Neuronal stem cell (in vitro differentiated cells): ENCODE data around the gene PANK4.
A peak's percentile ranks its signal among the peaks of the same experiment; 100 is the strongest.

Source experiments
- DNase-seq: peaks from one replicate; pipeline ENCODE4 v3.0.0-alpha.2; 2013; ENCODE audit warnings: low spot score
- H2AFZ ChIP-seq: one replicate; pipeline ENCODE4 v1.6.1; 2013; ENCODE audit warnings: mild to moderate bottlenecking, low read length, inconsistent platforms
- H2AK5ac ChIP-seq: 2 replicates; pipeline ENCODE4 v1.6.1; 2013; ENCODE audit warnings: low read depth, mild to moderate bottlenecking, inconsistent platforms, low read length, moderate library complexity, mixed read lengths
- H2BK120ac ChIP-seq: 2 replicates; pipeline ENCODE4 v1.6.1; 2013; ENCODE audit warnings: low read depth, mild to moderate bottlenecking, inconsistent platforms, low read length, moderate library complexity, mixed read lengths
- H2BK12ac ChIP-seq: one replicate; pipeline ENCODE4 v1.6.1; 2013; ENCODE audit warnings: low read length, inconsistent platforms
- H2BK15ac ChIP-seq: 2 replicates; pipeline ENCODE4 v1.6.1; 2013; ENCODE audit warnings: mild to moderate bottlenecking, low read length, inconsistent platforms, mixed read lengths
- H2BK5ac ChIP-seq: one replicate; pipeline ENCODE4 v1.6.1; 2013; ENCODE audit warnings: inconsistent platforms, mild to moderate bottlenecking, low read length, moderate library complexity
- H3K14ac ChIP-seq: one replicate; pipeline ENCODE4 v1.6.1; 2013; ENCODE audit warnings: low read length, inconsistent platforms
- H3K18ac ChIP-seq: 2 replicates; pipeline ENCODE4 v1.6.1; 2013; ENCODE audit warnings: low read length, inconsistent platforms
- H3K23ac ChIP-seq: 2 replicates; pipeline ENCODE4 v1.6.1; 2013; ENCODE audit warnings: low read depth, mild to moderate bottlenecking, mixed read lengths, low read length, inconsistent platforms; ENCODE audit not compliant: poor library complexity
- H3K27ac ChIP-seq: replicated peaks from 3 replicates; pipeline ENCODE4 v1.5.1; 2013; ENCODE audit warnings: low read length, inconsistent platforms
- H3K27me3 ChIP-seq, 3 experiments: 2 replicates each; pipeline ENCODE4 v1.6.1; 2013; ENCODE audit warnings: low read length in 3 of 3, mild to moderate bottlenecking in 2 of 3, inconsistent platforms in 1 of 3, low read depth in 1 of 3, mixed read lengths in 1 of 3, moderate library complexity in 1 of 3; ENCODE audit not compliant: control insufficient read depth in 3 of 3, insufficient read depth in 3 of 3
- H3K36me3 ChIP-seq, 2 donors: replicated peaks in 1 of 2; 2 replicates each; pipeline ENCODE4 v1.6.1; 2013; ENCODE audit warnings: low read length in 2 of 2; ENCODE audit not compliant: control insufficient read depth in 2 of 2, insufficient read depth in 2 of 2
- H3K4ac ChIP-seq: 2 replicates; pipeline ENCODE4 v1.6.1; 2013; ENCODE audit warnings: inconsistent platforms, mild to moderate bottlenecking, low read length, moderate library complexity
- H3K4me1 ChIP-seq, 2 donors: 1 replicate in 1 of 2; 2 replicates in 1 of 2; pipeline ENCODE4 v1.6.1; 2013; ENCODE audit warnings: low read length in 2 of 2, low read depth in 1 of 2; ENCODE audit not compliant: control insufficient read depth in 2 of 2, insufficient read depth in 1 of 2
- H3K4me2 ChIP-seq: one replicate; pipeline ENCODE4 v1.6.1; 2013; ENCODE audit warnings: mild to moderate bottlenecking, low read length, inconsistent platforms; ENCODE audit not compliant: insufficient read depth, poor library complexity, severe bottlenecking
- H3K4me3 ChIP-seq, 2 donors: 2 replicates each; pipeline ENCODE4 v1.5.1; 2013; ENCODE audit warnings: low read length in 2 of 2, mild to moderate bottlenecking in 2 of 2, inconsistent platforms in 1 of 2, moderate library complexity in 1 of 2
- H3K79me1 ChIP-seq: one replicate; pipeline ENCODE4 v1.6.1; 2013; ENCODE audit warnings: low read depth, mild to moderate bottlenecking, inconsistent platforms, low read length, moderate library complexity
- H3K9ac ChIP-seq: one replicate; pipeline ENCODE4 v1.6.1; 2013; ENCODE audit warnings: mild to moderate bottlenecking, low read depth, low read length, inconsistent platforms; ENCODE audit not compliant: poor library complexity
- H3K9me3 ChIP-seq, 2 donors: replicated peaks in 1 of 2; 2 replicates each; pipeline versions ENCODE3 to v1.6.1; 2013; ENCODE audit warnings: low read length in 2 of 2, mild to moderate bottlenecking in 2 of 2, inconsistent platforms in 1 of 2, low read depth in 1 of 2, mixed read lengths in 1 of 2, moderate library complexity in 1 of 2; ENCODE audit not compliant: control insufficient read depth in 2 of 2, insufficient read depth in 1 of 2
- H4K8ac ChIP-seq: one replicate; pipeline ENCODE4 v1.6.1; 2013; ENCODE audit warnings: low read depth, mild to moderate bottlenecking, inconsistent platforms, low read length, moderate library complexity
- H4K91ac ChIP-seq: one replicate; pipeline ENCODE4 v1.6.1; 2013; ENCODE audit warnings: low read length, low read depth, mild to moderate bottlenecking, inconsistent platforms; ENCODE audit not compliant: poor library complexity
- WGBS, 2 donors: extraction: QIAGEN DNeasy Blood & Tissue Kit; methylation state at CpG; one replicate each; pipeline ENCODE4 v1.1.7; 2013; ENCODE audit warnings: missing lambda C conversion rate in 2 of 2, mixed read lengths in 1 of 2; ENCODE audit not compliant: insufficient read length in 2 of 2, insufficient replicate concordance in 1 of 2; ENCODE audit errors: extremely low coverage in 2 of 2; 5-methylcytosine and 5-hydroxymethylcytosine counted together

The PANK4 gene

DNA sequence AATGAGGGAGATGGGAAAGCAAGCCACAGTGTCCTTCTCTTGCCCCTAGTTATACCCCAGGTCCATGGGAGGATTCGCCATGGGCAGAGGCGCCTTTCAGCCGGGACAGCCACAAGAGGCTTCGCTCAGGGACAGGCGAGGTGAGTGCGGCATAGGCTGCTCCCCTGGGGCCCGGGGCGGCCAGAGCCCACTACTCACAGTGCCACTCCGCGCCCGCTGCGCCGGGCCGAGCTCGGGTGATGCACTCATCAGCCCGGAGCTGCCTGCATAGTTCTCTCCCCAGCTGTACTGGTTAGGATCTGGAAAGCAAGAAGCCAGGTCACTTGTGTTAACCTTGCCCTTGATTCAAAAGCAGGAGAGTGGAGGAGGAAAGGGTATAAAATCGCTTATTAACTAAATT lies 8.4 kb downstream of the PANK4 start:
- no peak overlapping the region for H3K27ac ChIP-seq
- H3K9me3 ChIP-seq: no peaks in the 10 kb centered on the region
- WGBS, 2 donors: no CpG with 5 or more reads among the region's 17 CpGs
- no peak overlapping the region for H3K23ac ChIP-seq
- no peak overlapping the region for H2BK120ac ChIP-seq
- DNase-seq: no peak
- H2BK15ac ChIP-seq: no peak overlapping the region
- peaks cover 17% of the 10 kb centered on the region for H3K79me1 ChIP-seq
- H4K91ac ChIP-seq: no peak overlapping the region
- H3K4me2 ChIP-seq: no peak overlapping the region
- H3K36me3 ChIP-seq: peaks cover 66 to 96% of the 10 kb centered on the region in 2 donors
- H3K27me3 ChIP-seq: no peaks in the 10 kb centered on the region
- H3K14ac ChIP-seq: no peak overlapping the region
- no peak overlapping the region for H2AFZ ChIP-seq
- no peak overlapping the region for H3K18ac ChIP-seq
- no peak overlapping the region for H2BK5ac ChIP-seq
- no peak overlapping the region for H2BK12ac ChIP-seq
- H3K4ac ChIP-seq: no peak overlapping the region
- H4K8ac ChIP-seq: no peak overlapping the region
- no peak overlapping the region for H3K9ac ChIP-seq
- H3K4me3 ChIP-seq: no peak overlapping the region
- H3K4me1 ChIP-seq: no peaks in the 10 kb centered on the region
- H2AK5ac ChIP-seq: no peak overlapping the region

DNA sequence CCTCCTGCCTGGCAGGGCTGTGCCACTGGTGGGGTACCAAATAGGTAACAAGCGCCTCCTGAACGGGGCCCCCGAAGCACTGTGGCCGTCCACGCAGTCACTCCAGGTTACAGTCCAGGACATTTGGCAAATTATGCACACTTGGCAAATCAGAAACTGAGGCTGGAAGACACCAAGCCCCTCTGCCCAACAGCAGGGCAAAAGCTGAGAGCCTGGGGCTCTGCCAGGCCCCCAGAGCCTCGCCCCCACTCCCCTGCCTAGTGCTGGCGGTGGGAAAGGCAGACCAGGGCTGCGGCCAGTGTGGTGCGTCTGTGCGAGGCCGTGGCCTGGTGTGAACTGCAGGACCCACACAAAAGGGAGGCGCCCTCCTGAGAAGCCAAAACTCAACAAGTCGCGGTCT lies 9.4 kb downstream of the PANK4 start:
- Histone ChIP-seq H3K27me3 (no peaks in the 10 kb centered on the region), H3K9me3 (no peaks in the 10 kb centered on the region), H3K4me3 (no peak overlapping the region), H2BK15ac (no peak overlapping the region), H3K79me1 (peaks cover 21% of the 10 kb centered on the region), H3K4ac (no peak overlapping the region), H4K91ac (no peak overlapping the region), H3K9ac (no peak overlapping the region), H3K23ac (peak overlapping the region; percentile 20), H3K4me2 (no peak overlapping the region), H3K4me1 (no peaks in the 10 kb centered on the region), H3K14ac (no peak overlapping the region), H2AK5ac (no peak overlapping the region), H2BK12ac (no peak overlapping the region), H2BK120ac (no peak overlapping the region), H2BK5ac (no peak overlapping the region), H2AFZ (no peak overlapping the region), H3K18ac (no peak overlapping the region), H4K8ac (no peak overlapping the region), H3K36me3 (peaks cover 70 to 98% of the 10 kb centered on the region in 2 donors), H3K27ac (no peak overlapping the region)
- DNase-seq: no peak
- WGBS, 2 donors: no CpG with 5 or more reads among the region's 14 CpGs

GRCh38 chr1:2516124-2516523 lies 10.3 kb downstream of the PANK4 start:
- H3K4me3 ChIP-seq: no peak overlapping the region
- H2BK5ac ChIP-seq: peak overlapping the region; percentile 24
- no peak overlapping the region for H2BK120ac ChIP-seq
- DNase-seq: no peak
- H4K91ac ChIP-seq: no peak overlapping the region
- H3K9ac ChIP-seq: no peak overlapping the region
- H3K4me1 ChIP-seq: no peaks in the 10 kb centered on the region
- H2BK15ac ChIP-seq: no peak overlapping the region
- H2AK5ac ChIP-seq: no peak overlapping the region
- H4K8ac ChIP-seq: no peak overlapping the region
- H2AFZ ChIP-seq: no peak overlapping the region
- no peaks in the 10 kb centered on the region for H3K27me3 ChIP-seq
- no peak overlapping the region for H3K4ac ChIP-seq
- no peak overlapping the region for H3K18ac ChIP-seq
- no peak overlapping the region for H2BK12ac ChIP-seq
- peak overlapping the region; percentile 55 for H3K23ac ChIP-seq
- no peaks in the 10 kb centered on the region for H3K9me3 ChIP-seq
- no CpG with 5 or more reads among the region's 17 CpGs for WGBS, 2 donors
- no peak overlapping the region for H3K27ac ChIP-seq
- peaks cover 17% of the 10 kb centered on the region for H3K79me1 ChIP-seq
- peaks cover 77 to 98% of the 10 kb centered on the region in 2 donors for H3K36me3 ChIP-seq
- no peak overlapping the region for H3K4me2 ChIP-seq
- no peak overlapping the region for H3K14ac ChIP-seq

- Histone ChIP-seq H2BK5ac (peak overlapping the region; percentile 24), H2AFZ (no peak overlapping the region), H2BK120ac (no peak overlapping the region), H3K9me3 (no peaks in the 10 kb centered on the region), H4K8ac (no peak overlapping the region), H4K91ac (no peak overlapping the region), H3K18ac (no peak overlapping the region), H3K4me3 (no peak overlapping the region), H3K9ac (no peak overlapping the region), H3K27me3 (no peaks in the 10 kb centered on the region), H3K4me2 (no peak overlapping the region), H2AK5ac (no peak overlapping the region), H3K4me1 (no peaks in the 10 kb centered on the region), H3K27ac (no peak overlapping the region), H3K36me3 (peaks cover 77 to 98% of the 10 kb centered on the region in 2 donors), H3K14ac (no peak overlapping the region), H3K4ac (no peak overlapping the region), H3K23ac (peak overlapping the region; percentile 55), H2BK15ac (no peak overlapping the region), H2BK12ac (no peak overlapping the region), H3K79me1 (peaks cover 16% of the 10 kb centered on the region)
- DNase-seq: no peak
- no CpG with 5 or more reads among the region's 11 CpGs for WGBS, 2 donors
Observed at GRCh38 chr1:2515763-2516080, 10.7 kb downstream of the PANK4 start.
